ENCODE measurements around the gene ADAMTS8. TPM values are rescaled to one million over a fixed set of nuclear protein-coding genes. Genes with fewer than 3 reads are reported as not detected.

ADAMTS8 gene
- total RNA-seq, 1 experiment from 2014 or later, result not detected

DNA sequence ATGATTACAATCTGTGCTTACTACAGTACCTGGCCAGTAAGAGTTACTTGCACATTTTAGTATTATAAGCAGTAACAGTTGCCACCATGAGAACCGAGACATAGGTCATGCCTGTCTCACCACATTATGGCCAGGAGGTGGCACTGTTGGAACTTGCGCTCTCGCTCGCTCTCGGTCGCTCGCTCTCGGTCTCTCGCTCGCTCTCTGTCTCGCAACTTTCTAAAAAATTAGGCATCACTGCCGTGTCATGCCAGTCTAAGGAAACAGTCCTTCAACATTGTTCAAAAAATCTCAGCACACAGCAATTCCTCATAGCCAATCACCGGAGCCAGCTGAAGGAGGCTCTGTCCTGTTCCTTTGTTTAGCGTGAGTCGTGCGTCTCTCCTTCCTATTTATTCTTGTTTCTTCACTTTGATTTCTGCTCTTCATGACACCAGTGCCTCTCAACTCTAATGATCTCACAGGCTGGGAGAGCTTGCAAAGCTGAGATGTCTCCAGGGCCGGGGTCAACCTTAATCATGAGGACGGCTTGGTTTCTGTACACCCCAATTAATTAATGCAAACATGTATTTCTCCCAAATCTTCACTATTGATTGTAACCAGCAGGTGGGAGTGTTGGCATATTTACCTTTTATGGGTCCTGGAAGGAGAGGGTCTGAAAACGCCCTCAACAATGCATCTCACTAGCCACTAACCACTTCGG is 6.3 kb upstream of the ADAMTS8 start:
- Histone ChIP-seq H3K27ac (ENCODE audit: low read length) (peak overlapping the region; percentile 80), H3K9me3 (ENCODE audit: low read length) (no peaks in the 10 kb centered on the region), H3K4me3 (ENCODE audit: low read length) (peak overlapping the region; percentile 75), H3K4me1 (ENCODE audit: insufficient read depth, low read length) (peaks cover 21% of the 10 kb centered on the region), H3K9me2 (replicated peaks; ENCODE audit: low read length) (no peaks in the 10 kb centered on the region), H3F3A (ENCODE audit: low read length, unreplicated experiment) (no peaks in the 10 kb centered on the region), H3K9ac (ENCODE audit: low read length) (peak overlapping the region; percentile 89), H4K20me1 (ENCODE audit: low read length) (no peaks in the 10 kb centered on the region), H3K27me3 (ENCODE audit: low read length) (peaks cover 11% of the 10 kb centered on the region), H3K36me3 (ENCODE audit: low read depth, low read length) (no peaks in the 10 kb centered on the region), H2AFZ (ENCODE audit: low read length) (peak overlapping the region; percentile 97), H3K4me2 (ENCODE audit: low read length) (peak overlapping the region; percentile 85), H3K79me2 (ENCODE audit: low read length) (no peaks in the 10 kb centered on the region)
- CTCF ChIA-PET, result interaction anchor here (0.6 to 2.0 kb wide), 5 partner anchors 76 to 427 kb away, joined by 3 to 16 read pairs (median 4); no protein-coding TSS in a partner anchor
- ATAC-seq, result peak; percentile 76
- POLR2A ChIA-PET (ENCODE audit: unreplicated experiment), result no interaction called here
- intact Hi-C loops (cut with micrococcal nuclease), result loop anchor here (1.0 to 2.0 kb wide), 5 partner anchors 150 to 428 kb away; no protein-coding TSS in a partner anchor
- BruUV-seq (replicated peaks), result TSS peak; percentile 24
- TF ChIP-seq CTCF (conservative IDR thresholded peaks at IDR 0.05; ENCODE audit: low read depth, low read length) (peak; percentile 83), EZH2 (IDR thresholded peaks at IDR 0.05; ENCODE audit: low read length, unreplicated experiment) (no peak)
- DNase-seq, result peak; percentile 96

DNA sequence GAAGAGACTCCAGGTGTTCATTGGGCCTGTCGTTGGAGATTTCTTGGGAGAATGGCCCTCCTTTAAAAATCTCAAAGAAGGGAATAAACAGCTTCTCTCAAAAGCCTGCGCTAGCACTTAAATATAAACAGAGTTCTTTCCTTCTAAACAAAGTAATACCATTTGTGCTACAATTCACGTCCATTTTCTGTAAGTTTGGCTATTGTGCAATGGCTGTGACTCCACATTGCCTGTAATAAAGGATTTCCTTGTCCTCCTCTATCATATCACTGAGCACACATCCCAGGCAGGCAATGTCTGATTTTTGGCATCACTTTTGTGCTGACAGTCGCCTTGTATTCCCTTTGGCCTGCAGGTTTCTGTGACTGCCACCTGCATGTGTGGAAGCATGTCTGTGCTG is 4.9 kb upstream of the ADAMTS8 start:
- H3K36me3 ChIP-seq (ENCODE audit: low read depth, low read length), result no peaks in the 10 kb centered on the region
- H2AFZ ChIP-seq (ENCODE audit: low read length), result no peak overlapping the region
- intact Hi-C loops (cut with micrococcal nuclease), result no loop called here
- H3K27me3 ChIP-seq (ENCODE audit: low read length), result peaks cover 24% of the 10 kb centered on the region
- ATAC-seq (no peak), DNase-seq (no peak)
- H4K20me1 ChIP-seq (ENCODE audit: low read length), result no peaks in the 10 kb centered on the region
- H3K9me2 ChIP-seq (replicated peaks; ENCODE audit: low read length), result no peaks in the 10 kb centered on the region
- H3K79me2 ChIP-seq (ENCODE audit: low read length), result no peaks in the 10 kb centered on the region
- H3K4me2 ChIP-seq (ENCODE audit: low read length), result no peak overlapping the region
- no TSS peak for BruUV-seq (replicated peaks)
- POLR2A ChIA-PET (ENCODE audit: unreplicated experiment), result no interaction called here
- H3K4me3 ChIP-seq (ENCODE audit: low read length), result no peak overlapping the region
- no peak overlapping the region for H3K27ac ChIP-seq (ENCODE audit: low read length)
- CTCF ChIA-PET, result no interaction called here
- TF ChIP-seq EZH2phosphoT487 (IDR thresholded peaks at IDR 0.05; ENCODE audit: borderline replicate concordance, low read length) (no peak), EZH2 (IDR thresholded peaks at IDR 0.05; ENCODE audit: low read length, unreplicated experiment) (no peak), CTCF (conservative IDR thresholded peaks at IDR 0.05; ENCODE audit: low read depth, low read length) (no peak)
- H3F3A ChIP-seq (ENCODE audit: low read length, unreplicated experiment), result no peaks in the 10 kb centered on the region
- no peaks in the 10 kb centered on the region for H3K9me3 ChIP-seq (ENCODE audit: low read length)
- H3K9ac ChIP-seq (ENCODE audit: low read length), result no peak overlapping the region
- peaks cover 21% of the 10 kb centered on the region for H3K4me1 ChIP-seq (ENCODE audit: insufficient read depth, low read length)

DNA sequence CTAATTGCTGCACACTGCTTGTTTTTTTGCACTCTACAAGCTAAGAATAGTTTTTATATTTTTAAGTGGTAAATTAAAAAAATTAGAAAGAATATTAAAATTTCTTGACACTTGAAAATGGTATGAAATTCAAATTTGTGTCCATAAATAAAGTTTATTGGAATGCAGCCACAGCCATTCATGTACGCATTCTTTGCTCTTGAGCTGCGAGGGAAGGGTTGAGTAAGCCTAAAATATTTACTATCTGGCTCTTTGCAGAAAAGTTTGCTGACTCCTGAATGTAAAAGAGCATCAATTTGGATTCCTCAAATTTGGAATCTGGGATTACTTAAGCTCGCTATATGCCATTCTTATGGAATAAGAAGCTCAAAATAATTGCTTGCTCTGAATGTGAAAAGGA is 3.4 kb upstream of the ADAMTS8 start:
- intact Hi-C loops (cut with micrococcal nuclease), result loop anchor here (1.0 to 2.0 kb wide), 4 partner anchors 42 to 462 kb away; no protein-coding TSS in a partner anchor

More for the DNA sequence above, 3.4 kb upstream of the ADAMTS8 start:
- Histone ChIP-seq H4K20me1 (ENCODE audit: low read length) (no peaks in the 10 kb centered on the region), H3K9ac (ENCODE audit: low read length) (no peak overlapping the region), H3K4me3 (ENCODE audit: low read length) (peak overlapping the region; percentile 43; the same call in 1 of the 2 replicates), H3K4me2 (ENCODE audit: low read length) (peak overlapping the region; percentile 76), H3F3A (ENCODE audit: low read length, unreplicated experiment) (no peaks in the 10 kb centered on the region), H3K79me2 (ENCODE audit: low read length) (no peaks in the 10 kb centered on the region), H3K27me3 (ENCODE audit: low read length) (peaks cover 35% of the 10 kb centered on the region), H3K9me2 (replicated peaks; ENCODE audit: low read length) (no peaks in the 10 kb centered on the region), H2AFZ (ENCODE audit: low read length) (no peak overlapping the region), H3K27ac (ENCODE audit: low read length) (no peak overlapping the region), H3K9me3 (ENCODE audit: low read length) (no peaks in the 10 kb centered on the region), H3K36me3 (ENCODE audit: low read depth, low read length) (no peaks in the 10 kb centered on the region), H3K4me1 (ENCODE audit: insufficient read depth, low read length) (peaks cover 25% of the 10 kb centered on the region)
- ChIA-PET CTCF (interaction anchor here (0.6 to 1.7 kb wide), 7 partner anchors 42 to 463 kb away, joined by 3 to 16 read pairs (median 8); no protein-coding TSS in a partner anchor), POLR2A (ENCODE audit: unreplicated experiment) (no interaction called here)
- TF ChIP-seq CTCF (conservative IDR thresholded peaks at IDR 0.05; ENCODE audit: low read depth, low read length) (no peak), EZH2 (IDR thresholded peaks at IDR 0.05; ENCODE audit: low read length, unreplicated experiment) (no peak), EZH2phosphoT487 (IDR thresholded peaks at IDR 0.05; ENCODE audit: borderline replicate concordance, low read length) (no peak)
- BruUV-seq (replicated peaks), result no TSS peak
- ATAC-seq, result no peak
- peak; percentile 45 for DNase-seq

Data from PC-3 (cell line).